Heart right ventricle (tissue), 16 donors: ENCODE results near the gene AQP2. TPM values are rescaled to one million over a fixed set of nuclear protein-coding genes. Genes with fewer than 3 reads are reported as not detected.
A peak's percentile ranks its signal among the peaks of the same experiment; 100 is the strongest.

Source experiments
- ATAC-seq, 8 donors: fragments of 200-7000 bp; cut with Tn5 transposase; one replicate each; pipeline ENCODE4 v1.9.1; 2020; ENCODE audit warnings: mild to moderate bottlenecking in 8 of 8, moderate library complexity in 8 of 8, moderate number of reproducible peaks in 1 of 8
- DNase-seq, 2 donors: peaks; one replicate each; pipeline ENCODE4 v3.0.0-alpha.2; 2020
- H3K27ac ChIP-seq, 10 donors: fragments of 200-600 bp; sonication (generic) in 2 of 10; one replicate each; pipeline versions ENCODE4 v1.5.0 to v1.8.0; 2020 to 2022; ENCODE audit warnings: mild to moderate bottlenecking in 3 of 10
- H3K27me3 ChIP-seq, 7 donors: fragments of 200-600 bp; one replicate each; pipeline ENCODE4 v1.8.0; 2021 to 2022; ENCODE audit warnings: mild to moderate bottlenecking in 2 of 7
- H3K36me3 ChIP-seq, 9 donors: fragments of 200-600 bp; sonication (generic) in 1 of 9; one replicate each; pipeline versions ENCODE4 v1.5.0 to v1.8.0; 2020 to 2022; ENCODE audit warnings: mild to moderate bottlenecking in 2 of 9
- H3K4me1 ChIP-seq, 9 donors: fragments of 200-600 bp; sonication (generic) in 1 of 9; one replicate each; pipeline versions ENCODE4 v1.5.0 to v1.8.0; 2020 to 2022; ENCODE audit warnings: mild to moderate bottlenecking in 4 of 9
- H3K4me3 ChIP-seq, 10 donors: fragments of 200-600 bp; sonication (generic) in 2 of 10; one replicate each; pipeline versions ENCODE4 v1.5.0 to v1.8.0; 2020 to 2022; ENCODE audit warnings: mild to moderate bottlenecking in 7 of 10, moderate library complexity in 2 of 10
- H3K9me3 ChIP-seq, 11 donors: fragments of 200-600 bp in 10 of 11; sonication (generic) in 2 of 11; one replicate each; pipeline versions ENCODE4 v1.5.0 to v1.8.0; 2013 to 2022; ENCODE audit warnings: mild to moderate bottlenecking in 2 of 11, control low read depth in 1 of 11, moderate library complexity in 1 of 11
- CTCF ChIP-seq, 9 donors: fragments of 200-600 bp; sonication (generic) in 2 of 9; IDR thresholded peaks; one replicate each; pipeline versions ENCODE4 v1.5.0 to v1.8.0; 2021 to 2022; ENCODE audit warnings: antibody characterized with exemption in 9 of 9, mild to moderate bottlenecking in 5 of 9, moderate library complexity in 1 of 9
- WGBS, 2 donors: extraction: QIAGEN DNeasy Blood & Tissue Kit; methylation state at CpG; one replicate each; pipeline ENCODE4 v1.1.7; 2013; ENCODE audit warnings: inconsistent platforms in 1 of 2; 5-methylcytosine and 5-hydroxymethylcytosine counted together
- intact Hi-C, 10 donors: fragments of 100-400 bp; cut with DNase I; formaldehyde crosslinking; loops; one replicate each; pipeline versions ENCODE4 v1.11.1 to v1.14.2; 2022
- polyA plus RNA-seq, 2 donors: library from polyadenylated mRNA; stranded (reverse); fragments of 200-250 nt; gene quantifications; one replicate each; pipeline ENCODE4 v1.2.3, GENCODE V29; 2013
- total RNA-seq, 10 donors: library from RNA; stranded (reverse); fragmentation: NEBNext Ultra II Directional in 3 of 10; extraction: Animal tissue kit (Norgen Biotek cat#: 25700) in 3 of 10; gene quantifications; one replicate each; pipeline versions ENCODE4 v1.2.1 to v1.2.4, GENCODE V29; 2021 to 2023
- donor health status: Arrhythmogenic right ventricular cardiomyopathy.
- donor health status: ischemic (EF 13 %, LVEDD 7.1; RV severe dilation, severe dysfunction).
- donor health status: healthy with polysubstance abuse.
- donor health status: DM: no; HTN: yes; CAD: no.
- donor health status: DM: no; HTN: no; CAD: no.
- donor health status: ischemic (EF 25% LVEDD 6.9; RV normal size, moderate dysfunction).
- donor health status: ischemic (EF 25% LVEDD 5.7; RV mildly dilated, moderate dysfunction).
- donor health status: healthy.
- donor health status: DM: yes; HTN: yes; CAD: no.
- donor health status: Ischemic cardiomyopathy.
- donor health status: ischemic (EF 35%, LVEDD 5.7; RV mildly dilated, moderate dysfunction).
- donor health status: nonischemic (EF 11% LVEDD 7.7; RV severe dilation, severe dysfunction).
- donor health status: DM: yes; HTN: yes; CAD: no.
- donor health status: PGD.
- donor health status: ischemic (EF 29% LVEDD 5.4; RV normal size, mild dysfunction).
- donor health status: nonischemic (EF 23%, LVEDD 6.1; RV moderate dilation, normal function).

The AQP2 gene
- total and polyA plus RNA-seq, 12 donors = 0.04 TPM; not detected in 11

GRCh38 chr12:49965836-49966235 lies 15.3 kb downstream of the AQP2 start:
- intact Hi-C loops = loop anchor here (2.0 to 10.0 kb wide), 10 partner anchors 91 to 301 kb away; partner anchors contain the start of gene ASIC1 (in 6 of the 10)
- WGBS, 2 donors = 76 to 79% methylated on average over 6 of the region's 6 CpGs
- Histone ChIP-seq H3K36me3 (no peaks in the 10 kb centered on the region), H3K27ac (no peak overlapping the region), H3K27me3 (peaks cover 0 to 80% (median 35%) of the 10 kb centered on the region in 7 donors), H3K4me3 (no peak overlapping the region), H3K9me3 (no peaks in the 10 kb centered on the region), H3K4me1 (peaks cover 8 to 34% (median 13%) of the 10 kb centered on the region in 9 donors)
- ATAC-seq (no peak), DNase-seq (no peak)
- TF ChIP-seq CTCF (IDR thresholded peaks at IDR 0.05) = no peak

GRCh38 chr12:49966511-49967041 lies 16.0 kb downstream of the AQP2 start:
- no peak for TF ChIP-seq CTCF (IDR thresholded peaks at IDR 0.05)
- intact Hi-C loops = loop anchor here (1.0 to 10.0 kb wide), 12 partner anchors 89 to 301 kb away; partner anchors contain the start of gene ASIC1 (in 6 of the 10)
- ATAC-seq (no peak), DNase-seq (no peak)
- Histone ChIP-seq H3K9me3 (no peaks in the 10 kb centered on the region), H3K4me1 (peaks cover 5 to 27% (median 9%) of the 10 kb centered on the region in 9 donors), H3K27me3 (peaks cover 0 to 73% (median 28%) of the 10 kb centered on the region in 7 donors), H3K36me3 (no peaks in the 10 kb centered on the region), H3K4me3 (no peak overlapping the region), H3K27ac (no peak overlapping the region)
- 38 to 39% methylated on average over 16 of the region's 16 CpGs for WGBS, 2 donors

- Histone ChIP-seq H3K4me1 (peaks cover 5 to 26% (median 9%) of the 10 kb centered on the region in 9 donors), H3K27me3 (peaks cover 0 to 69% (median 27%) of the 10 kb centered on the region in 7 donors), H3K9me3 (no peaks in the 10 kb centered on the region), H3K4me3 (peak overlapping the region in 9 of 10 donors; percentile 26 to 50 (median 42)), H3K36me3 (no peaks in the 10 kb centered on the region), H3K27ac (no peak overlapping the region)
- 2% methylated on average over 40 of the region's 40 CpGs for WGBS, 2 donors
- ATAC-seq (peak; percentile 72 to 90 (median 84)), DNase-seq (peak; percentile 88 to 93)
- intact Hi-C loops = loop anchor here (1.0 to 10.0 kb wide), 12 partner anchors 88 to 300 kb away; partner anchors contain the start of gene ASIC1 (in 6 of the 10)
- peak; percentile 68 to 90 (median 78) for TF ChIP-seq CTCF (IDR thresholded peaks at IDR 0.05)
Observed at GRCh38 chr12:49967042-49967776, 16.7 kb downstream of the AQP2 start.

GRCh38 chr12:49967777-49968250 lies 17.3 kb downstream of the AQP2 start:
- WGBS, 2 donors = 32 to 37% methylated on average over 15 of the region's 15 CpGs
- peaks cover 5 to 20% (median 9%) of the 10 kb centered on the region in 9 donors for H3K4me1 ChIP-seq
- H3K36me3 ChIP-seq = no peaks in the 10 kb centered on the region
- DNase-seq = no peak
- ATAC-seq = peak in 1 of 8 donors; percentile 4
- H3K4me3 ChIP-seq = peak overlapping the region in 8 of 10 donors; percentile 27 to 50 (median 42)
- TF ChIP-seq CTCF (IDR thresholded peaks at IDR 0.05) = no peak
- H3K27me3 ChIP-seq = peaks cover 0 to 63% (median 27%) of the 10 kb centered on the region in 7 donors
- intact Hi-C loops = loop anchor here (1.0 to 10.0 kb wide), 12 partner anchors 87 to 299 kb away; partner anchors contain the start of gene ASIC1 (in 6 of the 10)
- H3K27ac ChIP-seq = no peak overlapping the region
- H3K9me3 ChIP-seq = no peaks in the 10 kb centered on the region
